Fibroblast of lung (primary cell): ENCODE data around the gene ACSM2B.

ENCODE experiments used
- CTCF ChIP-seq, 2 donors: IDR thresholded peaks in 1 of 2; conservative IDR thresholded peaks in 1 of 2; 1 replicate in 1 of 2; 2 replicates in 1 of 2; pipeline ENCODE4 v1.5.1; 2011 to 2012; ENCODE audit warnings: low read length in 2 of 2, control low read depth in 1 of 2, inconsistent platforms in 1 of 2, low read depth in 1 of 2, mild to moderate bottlenecking in 1 of 2
- EZH2 ChIP-seq: IDR thresholded peaks from 2 replicates; pipeline ENCODE4 v1.5.1; 2012; ENCODE audit warnings: low read length, control low read depth, mild to moderate bottlenecking; ENCODE audit errors: missing control alignments

GRCh38 chr16:20620003-20620402 lies 43.8 kb upstream of the ACSM2B start:
- TF ChIP-seq CTCF (conservative IDR thresholded peaks at IDR 0.05 in 1 of 2, IDR thresholded peaks at IDR 0.05 in 1 of 2; ENCODE audit: low read depth in 1 of 2, low read length in 2 of 2): no peak
- TF ChIP-seq EZH2: no peak
